ENCODE results near the gene ARRDC2. TPM values are rescaled to one million over a fixed set of nuclear protein-coding genes. Genes with fewer than 3 reads are reported as not detected.

The ARRDC2 gene
- total RNA-seq, 1 donor from 2014 or later, result 2.6 TPM

GRCh38 chr19:18058208-18059009 is 50.4 kb downstream of the ARRDC2 start:
- H3K27ac Mint-ChIP-seq (ENCODE audit: unreplicated experiment), result no peak overlapping the region

DNA sequence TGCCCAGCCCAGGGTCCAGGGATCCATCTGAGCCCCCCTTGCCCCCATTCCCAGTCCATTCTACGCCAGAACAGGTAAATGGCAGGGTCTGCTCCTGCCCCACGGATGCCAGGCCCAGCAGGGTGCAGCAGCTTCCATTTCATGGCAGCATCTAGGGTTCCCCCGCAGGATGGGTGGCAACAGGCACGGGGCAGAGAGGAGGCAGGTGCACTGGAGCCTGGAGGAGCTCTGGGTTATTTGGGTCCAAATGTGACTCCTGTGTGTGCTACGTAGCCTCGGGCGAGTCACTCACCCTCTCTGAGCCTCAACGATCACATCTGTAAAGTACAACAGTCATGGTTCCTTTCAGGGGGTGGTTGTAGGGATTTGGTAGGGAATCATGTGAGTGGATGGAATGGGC is 51.3 kb downstream of the ARRDC2 start:
- Mint-ChIP-seq H3K9me3 (ENCODE audit: unreplicated experiment) (no peaks in the 10 kb centered on the region), H3K27ac (ENCODE audit: unreplicated experiment) (no peak overlapping the region), H3K27me3 (ENCODE audit: low read depth, unreplicated experiment) (peaks cover 24% of the 10 kb centered on the region), H3K4me1 (ENCODE audit: low read depth, unreplicated experiment) (no peaks in the 10 kb centered on the region), H3K4me3 (ENCODE audit: unreplicated experiment) (no peak overlapping the region), H3K36me3 (ENCODE audit: low read depth, unreplicated experiment) (no peaks in the 10 kb centered on the region)
- H3K27ac ChIP-seq (ENCODE audit: low read depth, low read length), result no peak overlapping the region
- no peak for TF ChIP-seq EZH2 (IDR thresholded peaks at IDR 0.05; ENCODE audit: insufficient read depth, low read length)
- TF ChIP-seq, protein P1, sequence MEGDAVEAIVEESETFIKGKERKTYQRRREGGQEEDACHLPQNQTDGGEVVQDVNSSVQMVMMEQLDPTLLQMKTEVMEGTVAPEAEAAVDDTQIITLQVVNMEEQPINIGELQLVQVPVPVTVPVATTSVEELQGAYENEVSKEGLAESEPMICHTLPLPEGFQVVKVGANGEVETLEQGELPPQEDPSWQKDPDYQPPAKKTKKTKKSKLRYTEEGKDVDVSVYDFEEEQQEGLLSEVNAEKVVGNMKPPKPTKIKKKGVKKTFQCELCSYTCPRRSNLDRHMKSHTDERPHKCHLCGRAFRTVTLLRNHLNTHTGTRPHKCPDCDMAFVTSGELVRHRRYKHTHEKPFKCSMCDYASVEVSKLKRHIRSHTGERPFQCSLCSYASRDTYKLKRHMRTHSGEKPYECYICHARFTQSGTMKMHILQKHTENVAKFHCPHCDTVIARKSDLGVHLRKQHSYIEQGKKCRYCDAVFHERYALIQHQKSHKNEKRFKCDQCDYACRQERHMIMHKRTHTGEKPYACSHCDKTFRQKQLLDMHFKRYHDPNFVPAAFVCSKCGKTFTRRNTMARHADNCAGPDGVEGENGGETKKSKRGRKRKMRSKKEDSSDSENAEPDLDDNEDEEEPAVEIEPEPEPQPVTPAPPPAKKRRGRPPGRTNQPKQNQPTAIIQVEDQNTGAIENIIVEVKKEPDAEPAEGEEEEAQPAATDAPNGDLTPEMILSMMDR (IDR thresholded peaks at IDR 0.05; ENCODE audit: insufficient read depth, low read depth, low read length), result no peak
- no peak for FAIRE-seq
- H3K4me3 ChIP-seq (ENCODE audit: insufficient read depth, low read depth, low read length), result no peak overlapping the region
- no peak overlapping the region for H3K9ac ChIP-seq (ENCODE audit: low read length)
- no peaks in the 10 kb centered on the region for H3K36me3 ChIP-seq (ENCODE audit: insufficient read depth, low read length)
- H3K4me2 ChIP-seq (ENCODE audit: low read length), result no peak overlapping the region
- no peaks in the 10 kb centered on the region for H3K79me2 ChIP-seq (ENCODE audit: insufficient read depth, low read length)
- H4K20me1 ChIP-seq (ENCODE audit: insufficient read depth, low read length), result no peaks in the 10 kb centered on the region
- peaks cover 3% of the 10 kb centered on the region for H3K9me3 ChIP-seq (ENCODE audit: insufficient read depth, low read depth, low read length)
- H2AFZ ChIP-seq (ENCODE audit: low read depth, low read length), result no peak overlapping the region
- H3K4me1 ChIP-seq (ENCODE audit: insufficient read depth, low read length), result no peaks in the 10 kb centered on the region
- no peaks in the 10 kb centered on the region for H3K27me3 ChIP-seq (ENCODE audit: insufficient read depth, low read length)
- no peak for DNase-seq (ENCODE audit: low read depth)

More at GRCh38 chr19:18058208-18059009, 50.4 kb downstream of the ARRDC2 start:
- no peaks in the 10 kb centered on the region for H3K9me3 Mint-ChIP-seq (ENCODE audit: unreplicated experiment)
- peak; percentile 31 for DNase-seq (ENCODE audit: low read depth)
- Histone ChIP-seq H3K79me2 (ENCODE audit: insufficient read depth, low read length) (no peaks in the 10 kb centered on the region), H3K9ac (ENCODE audit: low read length) (peak overlapping the region; percentile 49), H3K27me3 (ENCODE audit: insufficient read depth, low read length) (no peaks in the 10 kb centered on the region), H3K4me2 (ENCODE audit: low read length) (peak overlapping the region; percentile 80), H3K9me3 (ENCODE audit: insufficient read depth, low read depth, low read length) (peaks cover 3% of the 10 kb centered on the region), H3K36me3 (ENCODE audit: insufficient read depth, low read length) (no peaks in the 10 kb centered on the region), H2AFZ (ENCODE audit: low read depth, low read length) (peak overlapping the region; percentile 72), H3K4me3 (ENCODE audit: insufficient read depth, low read depth, low read length) (no peak overlapping the region), H4K20me1 (ENCODE audit: insufficient read depth, low read length) (no peaks in the 10 kb centered on the region), H3K4me1 (ENCODE audit: insufficient read depth, low read length) (no peaks in the 10 kb centered on the region), H3K27ac (ENCODE audit: low read depth, low read length) (no peak overlapping the region)
- no peak overlapping the region for H3K4me3 Mint-ChIP-seq (ENCODE audit: unreplicated experiment)
- no peaks in the 10 kb centered on the region for H3K4me1 Mint-ChIP-seq (ENCODE audit: low read depth, unreplicated experiment)
- no peaks in the 10 kb centered on the region for H3K36me3 Mint-ChIP-seq (ENCODE audit: low read depth, unreplicated experiment)
- TF ChIP-seq, protein P1 (IDR thresholded peaks at IDR 0.05; ENCODE audit: insufficient read depth, low read depth, low read length), result peak; percentile 53
- no peak for TF ChIP-seq EZH2 (IDR thresholded peaks at IDR 0.05; ENCODE audit: insufficient read depth, low read length)
- no peak for FAIRE-seq
- peaks cover 27% of the 10 kb centered on the region for H3K27me3 Mint-ChIP-seq (ENCODE audit: low read depth, unreplicated experiment)

DNA sequence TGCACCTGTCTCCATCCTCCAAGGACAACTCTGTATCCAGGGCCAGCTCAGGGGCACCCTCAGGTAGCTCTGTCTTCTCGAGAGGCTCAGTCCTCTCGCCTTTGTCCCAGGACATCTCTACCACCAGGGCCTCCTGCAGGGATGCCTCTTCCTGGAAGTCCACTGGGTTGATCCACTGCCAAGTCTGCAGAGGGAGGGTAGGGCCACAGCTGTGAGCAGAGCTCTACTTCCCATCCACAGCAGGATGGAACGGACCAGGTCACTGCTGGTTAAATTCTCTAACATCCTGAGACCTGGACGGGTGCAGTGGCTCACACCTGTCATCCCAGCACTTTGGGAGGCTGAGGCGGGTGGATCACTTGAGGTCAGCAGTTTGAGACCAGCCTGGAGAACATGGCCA is 51.9 kb downstream of the ARRDC2 start:
- H3K4me1 Mint-ChIP-seq (ENCODE audit: low read depth, unreplicated experiment), result no peaks in the 10 kb centered on the region
- H3K9me3 Mint-ChIP-seq (ENCODE audit: unreplicated experiment), result no peaks in the 10 kb centered on the region
- TF ChIP-seq, protein P1 (IDR thresholded peaks at IDR 0.05; ENCODE audit: insufficient read depth, low read depth, low read length), result no peak
- no peak for TF ChIP-seq EZH2 (IDR thresholded peaks at IDR 0.05; ENCODE audit: insufficient read depth, low read length)
- H3K36me3 ChIP-seq (ENCODE audit: insufficient read depth, low read length), result no peaks in the 10 kb centered on the region
- peaks cover 3% of the 10 kb centered on the region for H3K9me3 ChIP-seq (ENCODE audit: insufficient read depth, low read depth, low read length)
- no peaks in the 10 kb centered on the region for H3K27me3 ChIP-seq (ENCODE audit: insufficient read depth, low read length)
- no peaks in the 10 kb centered on the region for H3K36me3 Mint-ChIP-seq (ENCODE audit: low read depth, unreplicated experiment)
- no peak overlapping the region for H3K4me3 ChIP-seq (ENCODE audit: insufficient read depth, low read depth, low read length)
- no peaks in the 10 kb centered on the region for H3K4me1 ChIP-seq (ENCODE audit: insufficient read depth, low read length)
- no peak overlapping the region for H3K4me3 Mint-ChIP-seq (ENCODE audit: unreplicated experiment)
- no peak overlapping the region for H3K27ac Mint-ChIP-seq (ENCODE audit: unreplicated experiment)
- no peak for DNase-seq (ENCODE audit: low read depth)
- no peaks in the 10 kb centered on the region for H4K20me1 ChIP-seq (ENCODE audit: insufficient read depth, low read length)
- no peak overlapping the region for H3K27ac ChIP-seq (ENCODE audit: low read depth, low read length)
- peaks cover 25% of the 10 kb centered on the region for H3K27me3 Mint-ChIP-seq (ENCODE audit: low read depth, unreplicated experiment)
- no peak overlapping the region for H2AFZ ChIP-seq (ENCODE audit: low read depth, low read length)
- no peaks in the 10 kb centered on the region for H3K79me2 ChIP-seq (ENCODE audit: insufficient read depth, low read length)
- H3K9ac ChIP-seq (ENCODE audit: low read length), result no peak overlapping the region
- no peak overlapping the region for H3K4me2 ChIP-seq (ENCODE audit: low read length)
- no peak for FAIRE-seq

Measured in astrocyte (in vitro differentiated cells and primary cell).